Fibroblast of lung (primary cell): Measurements from ENCODE around the gene TRIM44. TPM values are rescaled to one million over a fixed set of nuclear protein-coding genes. Genes with fewer than 3 reads are reported as not detected.
"Not testable (repeated sequence)": the region's sequence is repeated elsewhere in the genome, so short reads cannot be mapped to it uniquely, and the experiment has no call there.

Source experiments
- DNase-seq, 2 donors: peaks; one replicate each; pipeline versions ENCODE4 v3.0.0 to v3.0.0-alpha.2; 2010; ENCODE audit warnings: low read depth in 2 of 2
- H2AFZ ChIP-seq: 2 replicates; pipeline ENCODE4 v1.5.1; 2012; ENCODE audit warnings: low read length, control low read depth, inconsistent platforms
- H3K27ac ChIP-seq: 2 replicates; pipeline ENCODE4 v1.5.1; 2011; ENCODE audit warnings: low read length, control low read depth; ENCODE audit not compliant: insufficient read depth
- H3K27me3 ChIP-seq: 2 replicates; pipeline ENCODE4 v1.5.1; 2011; ENCODE audit warnings: mild to moderate bottlenecking, low read length; ENCODE audit not compliant: control insufficient read depth, insufficient read depth
- H3K36me3 ChIP-seq: 2 replicates; pipeline ENCODE4 v1.5.1; 2011; ENCODE audit warnings: low read length; ENCODE audit not compliant: control insufficient read depth, insufficient read depth
- H3K4me1 ChIP-seq: 2 replicates; pipeline ENCODE4 v1.5.1; 2011; ENCODE audit warnings: low read length; ENCODE audit not compliant: control insufficient read depth, insufficient read depth; ENCODE audit errors: extremely low read depth
- H3K4me2 ChIP-seq: 2 replicates; pipeline ENCODE4 v1.5.1; 2011; ENCODE audit warnings: low read length, control low read depth; ENCODE audit not compliant: insufficient read depth; ENCODE audit errors: extremely low read depth
- H3K4me3 ChIP-seq, 4 experiments: fragments of 200-600 bp in 1 of 4; sonication (generic) in 1 of 4; replicated peaks in 1 of 4; 2 replicates each; pipeline ENCODE4 v1.5.1; 2011 to 2016; ENCODE audit warnings: low read length in 4 of 4, low read depth in 3 of 4, mild to moderate bottlenecking in 3 of 4, control low read depth in 2 of 4, inconsistent platforms in 1 of 4, mixed read lengths in 1 of 4; ENCODE audit not compliant: insufficient read depth in 1 of 4; ENCODE audit errors: control extremely low read depth in 1 of 4
- H3K79me2 ChIP-seq: 2 replicates; pipeline ENCODE4 v1.5.1; 2012; ENCODE audit warnings: mild to moderate bottlenecking, low read length, inconsistent platforms; ENCODE audit not compliant: control insufficient read depth, insufficient read depth
- H3K9ac ChIP-seq: 2 replicates; pipeline ENCODE4 v1.5.1; 2011; ENCODE audit warnings: mild to moderate bottlenecking, low read length, control low read depth; ENCODE audit not compliant: insufficient read depth
- H3K9me3 ChIP-seq: 2 replicates; pipeline ENCODE4 v1.5.1; 2012; ENCODE audit warnings: low read depth, low read length; ENCODE audit not compliant: control insufficient read depth, insufficient read depth
- H4K20me1 ChIP-seq: 2 replicates; pipeline ENCODE4 v1.5.1; 2011; ENCODE audit warnings: low read length; ENCODE audit not compliant: control insufficient read depth, insufficient read depth; ENCODE audit errors: extremely low read depth
- CTCF ChIP-seq, 2 donors: IDR thresholded peaks in 1 of 2; conservative IDR thresholded peaks in 1 of 2; 1 replicate in 1 of 2; 2 replicates in 1 of 2; pipeline ENCODE4 v1.5.1; 2011 to 2012; ENCODE audit warnings: low read length in 2 of 2, control low read depth in 1 of 2, inconsistent platforms in 1 of 2, low read depth in 1 of 2, mild to moderate bottlenecking in 1 of 2
- EZH2 ChIP-seq: IDR thresholded peaks from 2 replicates; pipeline ENCODE4 v1.5.1; 2012; ENCODE audit warnings: low read length, control low read depth, mild to moderate bottlenecking; ENCODE audit errors: missing control alignments
- polyA plus RNA-seq, 2 donors: library from polyadenylated mRNA; depleted of rRNA in 1 of 2; stranded (reverse) in 1 of 2; unstranded in 1 of 2; fragments of >200 nt; gene quantifications; 2 replicates each; pipeline ENCODE4 v1.2.1, GENCODE V29; 2011 to 2012; ENCODE audit warnings: missing spikeins in 1 of 2
- total RNA-seq: library from RNA; depleted of rRNA; stranded (reverse); fragments of >200 nt; gene quantifications from 2 replicates; pipeline ENCODE4 v1.2.1, GENCODE V29; 2014

Gene TRIM44
- total and polyA plus RNA-seq, 2 donors (not counting 1 experiment from before 2014, with no cell fraction given): 10.4 to 78.3 TPM

- no peak overlapping the region for H3K9ac ChIP-seq
- no peaks in the 10 kb centered on the region for H3K9me3 ChIP-seq
- no peaks in the 10 kb centered on the region for H3K36me3 ChIP-seq
- H2AFZ ChIP-seq: no peak overlapping the region
- DNase-seq: peak in 1 of 2 donors; percentile 41
- peaks cover 2% of the 10 kb centered on the region for H3K4me1 ChIP-seq
- no peak overlapping the region for H3K4me2 ChIP-seq
- H4K20me1 ChIP-seq: peaks cover under 1% of the 10 kb centered on the region
- H3K79me2 ChIP-seq: peaks cover 62% of the 10 kb centered on the region
- no peaks in the 10 kb centered on the region for H3K27me3 ChIP-seq
- no peak overlapping the region for H3K27ac ChIP-seq
- TF ChIP-seq CTCF (conservative IDR thresholded peaks at IDR 0.05 in 1 of 2, IDR thresholded peaks at IDR 0.05 in 1 of 2; ENCODE audit: low read depth in 1 of 2, low read length in 2 of 2) (no peak), EZH2 (no peak)
- peak overlapping the region in 1 of 4 experiments; percentile 10 for H3K4me3 ChIP-seq
Observed at GRCh38 chr11:35664977-35665441, 2.4 kb downstream of the TRIM44 start.

- no peak overlapping the region for H3K9ac ChIP-seq
- H4K20me1 ChIP-seq: peaks cover 2% of the 10 kb centered on the region
- no peak overlapping the region for H2AFZ ChIP-seq
- H3K4me3 ChIP-seq: no peak overlapping the region
- H3K4me2 ChIP-seq: no peak overlapping the region
- no peaks in the 10 kb centered on the region for H3K27me3 ChIP-seq
- peaks cover 81% of the 10 kb centered on the region for H3K79me2 ChIP-seq
- H3K9me3 ChIP-seq: no peaks in the 10 kb centered on the region
- no peaks in the 10 kb centered on the region for H3K4me1 ChIP-seq
- TF ChIP-seq CTCF (conservative IDR thresholded peaks at IDR 0.05 in 1 of 2, IDR thresholded peaks at IDR 0.05 in 1 of 2; ENCODE audit: low read depth in 1 of 2, low read length in 2 of 2) (no peak), EZH2 (no peak)
- DNase-seq: no peak
- H3K27ac ChIP-seq: no peak overlapping the region
- H3K36me3 ChIP-seq: no peaks in the 10 kb centered on the region
Observed at GRCh38 chr11:35667257-35667656, 4.7 kb downstream of the TRIM44 start.

GRCh38 chr11:35668350-35668749, 5.8 kb downstream of the TRIM44 start:
- H3K27me3 ChIP-seq, H3K4me2 ChIP-seq, H3K4me3 ChIP-seq, H4K20me1 ChIP-seq, H3K9me3 ChIP-seq, H3K4me1 ChIP-seq, H2AFZ ChIP-seq, H3K36me3 ChIP-seq, H3K9ac ChIP-seq, H3K27ac ChIP-seq, DNase-seq: not testable (repeated sequence)
- H3K79me2 ChIP-seq: peaks cover 87% of the 10 kb centered on the region
